GM06990 (cell line): Measurements from ENCODE around the gene PACRG.

Source experiments
- DNase-seq: peaks from one replicate; pipeline ENCODE4 v3.0.0-alpha.2; 2011; ENCODE audit not compliant: insufficient read length; ENCODE audit errors: extremely low read depth
- H3K27me3 ChIP-seq: replicated peaks from 2 replicates; pipeline ENCODE4 v1.6.0; 2011; ENCODE audit warnings: low read length; ENCODE audit not compliant: control insufficient read depth, insufficient read depth
- H3K36me3 ChIP-seq: 2 replicates; pipeline ENCODE4 v1.5.1; 2011; ENCODE audit warnings: low read length; ENCODE audit not compliant: control insufficient read depth, insufficient read depth
- H3K4me3 ChIP-seq: replicated peaks from 2 replicates; pipeline ENCODE4 v1.5.1; 2011; ENCODE audit warnings: low read depth, mild to moderate bottlenecking, control low read depth, low read length
- TF ChIP-seq, protein P1 (sequence below): IDR thresholded peaks from 2 replicates; pipeline ENCODE4 v1.5.1; 2011; ENCODE audit warnings: low read length, control low read depth, mild to moderate bottlenecking, inconsistent platforms; ENCODE audit not compliant: insufficient read depth, poor library complexity, severe bottlenecking

Gene PACRG

DNA sequence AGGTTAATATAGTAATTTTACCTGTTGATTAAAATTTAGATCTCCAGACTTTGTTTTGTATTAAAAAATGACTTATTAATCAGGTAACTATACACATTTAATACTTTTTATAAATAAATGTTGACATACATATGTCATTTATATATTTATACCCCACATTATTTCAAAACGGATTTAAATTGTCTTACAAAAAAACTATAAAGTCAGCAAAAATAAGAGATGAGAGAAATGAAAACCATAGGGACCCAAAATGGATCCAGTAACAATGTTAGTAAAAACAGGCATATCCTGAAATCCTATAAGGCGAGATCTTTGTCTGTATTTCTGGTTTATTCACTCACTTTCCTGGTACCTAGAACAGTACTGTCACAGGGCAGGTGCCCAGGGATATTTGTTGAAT lies 91.5 kb downstream of the PACRG start:
- DNase-seq = no peak
- Histone ChIP-seq H3K27me3 (no peaks in the 10 kb centered on the region), H3K36me3 (no peaks in the 10 kb centered on the region), H3K4me3 (no peak overlapping the region)
- TF ChIP-seq, protein P1, sequence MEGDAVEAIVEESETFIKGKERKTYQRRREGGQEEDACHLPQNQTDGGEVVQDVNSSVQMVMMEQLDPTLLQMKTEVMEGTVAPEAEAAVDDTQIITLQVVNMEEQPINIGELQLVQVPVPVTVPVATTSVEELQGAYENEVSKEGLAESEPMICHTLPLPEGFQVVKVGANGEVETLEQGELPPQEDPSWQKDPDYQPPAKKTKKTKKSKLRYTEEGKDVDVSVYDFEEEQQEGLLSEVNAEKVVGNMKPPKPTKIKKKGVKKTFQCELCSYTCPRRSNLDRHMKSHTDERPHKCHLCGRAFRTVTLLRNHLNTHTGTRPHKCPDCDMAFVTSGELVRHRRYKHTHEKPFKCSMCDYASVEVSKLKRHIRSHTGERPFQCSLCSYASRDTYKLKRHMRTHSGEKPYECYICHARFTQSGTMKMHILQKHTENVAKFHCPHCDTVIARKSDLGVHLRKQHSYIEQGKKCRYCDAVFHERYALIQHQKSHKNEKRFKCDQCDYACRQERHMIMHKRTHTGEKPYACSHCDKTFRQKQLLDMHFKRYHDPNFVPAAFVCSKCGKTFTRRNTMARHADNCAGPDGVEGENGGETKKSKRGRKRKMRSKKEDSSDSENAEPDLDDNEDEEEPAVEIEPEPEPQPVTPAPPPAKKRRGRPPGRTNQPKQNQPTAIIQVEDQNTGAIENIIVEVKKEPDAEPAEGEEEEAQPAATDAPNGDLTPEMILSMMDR = no peak

DNA sequence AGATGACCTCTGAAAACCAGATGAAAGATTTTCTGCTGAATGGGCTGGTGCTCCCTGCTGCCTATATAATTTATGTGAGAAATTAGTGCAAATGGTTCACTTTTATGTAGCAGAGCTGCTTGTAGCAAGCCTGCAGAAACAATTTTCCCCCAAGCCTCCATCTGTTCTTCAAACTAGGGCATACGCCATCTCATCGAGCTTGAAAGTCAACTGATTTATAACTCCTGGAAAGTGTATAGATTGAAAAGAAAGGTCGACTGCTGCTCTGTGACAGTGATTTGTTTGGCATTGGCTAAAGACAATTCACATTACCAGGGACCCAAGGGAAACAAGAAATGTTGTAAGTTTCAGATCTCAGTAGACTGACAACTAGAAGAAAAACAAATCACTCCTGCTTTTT lies 93.3 kb downstream of the PACRG start:
- no peak for DNase-seq
- no peaks in the 10 kb centered on the region for H3K27me3 ChIP-seq
- H3K36me3 ChIP-seq = no peaks in the 10 kb centered on the region
- no peak overlapping the region for H3K4me3 ChIP-seq
- TF ChIP-seq, protein P1 = no peak

DNA sequence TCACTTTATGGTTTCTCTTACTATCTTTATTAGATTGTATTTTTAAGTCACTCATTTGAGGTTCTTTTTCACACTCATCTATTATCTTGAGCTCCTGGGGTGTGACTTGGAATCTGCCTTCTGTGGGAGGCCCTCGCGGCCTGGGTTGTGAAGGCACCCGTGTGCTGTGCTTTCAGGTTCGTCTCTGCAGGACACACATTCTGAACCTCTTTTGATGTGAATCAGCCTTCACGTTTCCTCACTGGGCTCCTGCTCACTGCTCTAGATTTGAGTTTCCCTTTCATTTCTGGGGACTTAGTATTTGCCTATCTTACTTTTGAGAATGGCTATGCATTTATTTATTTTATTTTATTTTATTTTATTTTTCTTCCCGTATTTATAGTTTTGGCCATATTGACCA lies 97.8 kb downstream of the PACRG start:
- DNase-seq = no peak
- Histone ChIP-seq H3K4me3 (no peak overlapping the region), H3K36me3 (no peaks in the 10 kb centered on the region), H3K27me3 (no peaks in the 10 kb centered on the region)
- TF ChIP-seq, protein P1 = no peak

DNA sequence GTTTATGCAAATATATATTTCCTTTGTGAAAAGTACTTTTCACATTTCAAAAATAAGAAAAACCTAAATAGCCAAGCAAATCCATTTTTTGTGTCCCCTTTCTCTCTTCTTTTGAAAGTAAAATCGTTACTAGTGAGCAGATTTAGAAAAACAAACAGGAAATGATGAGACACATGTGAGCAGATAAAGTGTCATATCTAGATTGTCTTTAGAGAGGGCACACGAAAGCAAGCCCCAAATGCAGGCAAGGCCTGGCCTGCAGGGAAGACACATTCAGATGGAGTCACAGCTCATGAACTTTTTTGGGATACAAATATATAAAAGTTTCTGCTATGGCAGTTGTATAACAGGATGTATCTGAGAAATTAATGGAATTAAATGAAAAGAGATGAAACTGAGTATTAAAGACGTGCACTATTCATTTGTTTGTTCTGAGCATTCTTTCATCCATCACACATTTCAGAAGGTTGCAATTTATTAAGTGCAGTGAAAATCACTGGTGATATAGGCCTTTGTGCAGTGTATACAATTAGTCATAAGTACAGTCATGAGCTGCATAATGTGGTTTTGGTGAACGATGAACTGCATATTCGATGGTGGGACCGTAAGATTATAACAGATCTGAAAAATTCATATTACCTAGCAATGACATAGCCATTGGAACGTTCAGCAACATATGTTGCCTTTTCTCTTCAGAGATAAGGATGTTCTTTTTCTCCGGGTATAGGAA lies 101.4 kb downstream of the PACRG start:
- Histone ChIP-seq H3K27me3 (no peaks in the 10 kb centered on the region), H3K4me3 (no peak overlapping the region), H3K36me3 (no peaks in the 10 kb centered on the region)
- DNase-seq = no peak
- TF ChIP-seq, protein P1 = no peak

DNA sequence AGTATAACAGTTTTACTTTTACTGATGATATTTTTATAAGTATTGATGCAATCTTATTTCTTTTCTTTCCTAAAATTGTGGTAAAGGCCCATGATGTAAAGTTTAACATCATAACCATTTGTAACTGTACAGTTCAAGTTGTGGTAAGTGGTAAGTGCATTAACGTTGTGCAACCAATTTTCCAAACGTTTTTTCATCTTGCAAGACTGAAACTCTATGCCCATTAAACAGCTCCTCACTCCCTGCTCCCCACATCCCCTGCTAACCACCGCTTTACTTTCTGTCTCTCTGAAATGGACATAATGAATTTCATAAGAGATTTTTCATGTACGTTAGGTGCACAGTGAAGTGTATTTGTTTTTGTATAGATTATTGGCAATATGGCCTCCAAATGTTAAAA lies 106.0 kb downstream of the PACRG start:
- TF ChIP-seq, protein P1 = no peak
- H3K36me3 ChIP-seq = no peaks in the 10 kb centered on the region
- no peak for DNase-seq

DNA sequence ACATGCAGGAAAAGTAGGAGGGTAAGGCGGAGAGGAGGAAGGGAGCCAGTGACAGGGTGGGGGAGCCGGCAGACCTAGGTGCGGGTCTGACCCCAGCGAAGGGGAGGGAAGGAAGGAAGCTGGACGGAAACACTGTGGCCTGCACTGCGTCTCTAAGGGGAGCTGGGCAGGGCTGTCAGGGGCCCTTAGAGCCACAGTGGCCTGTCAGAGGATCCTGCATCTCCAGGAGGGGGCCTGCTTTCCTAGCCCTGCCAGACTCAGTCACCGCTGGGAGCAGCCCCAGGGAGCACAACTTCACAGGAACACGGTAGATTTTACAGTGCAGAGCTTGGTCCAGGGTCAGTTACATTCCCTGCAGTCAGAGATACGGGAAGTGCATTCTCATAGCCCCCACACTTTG lies 118.2 kb downstream of the PACRG start:
- no peak for DNase-seq
- TF ChIP-seq, protein P1 = no peak
- Histone ChIP-seq H3K27me3 (no peaks in the 10 kb centered on the region), H3K36me3 (no peaks in the 10 kb centered on the region), H3K4me3 (no peak overlapping the region)

More for the DNA sequence above, 106.0 kb downstream of the PACRG start:
- H3K27me3 ChIP-seq = no peaks in the 10 kb centered on the region
- no peak overlapping the region for H3K4me3 ChIP-seq
